HepG2 (cell line): ENCODE data around the gene LRPPRC. TPM values are rescaled to one million over a fixed set of nuclear protein-coding genes. Genes with fewer than 3 reads are reported as not detected.

Experiments used
- ATAC-seq: fragments of 200-7000 bp; cut with Tn5 transposase; 3 replicates; pipeline ENCODE4 v1.9.1; 2020; ENCODE audit warnings: mild to moderate bottlenecking, moderate library complexity
- BruUV-seq: library from RNA; stranded (reverse); fragments of 400-500 nt; replicated peaks from 2 replicates; lab custom pipeline; 2021; lab: Mats Ljungman, UMichigan
- CTCF ChIA-PET: fragments of 300-600 bp; formaldehyde crosslinking; extraction: SDS; loops from one replicate; lab custom pipeline; 2021; ENCODE audit warnings: low total read pairs, inconsistent platforms, low intra/inter-chr PET ratio; lab: Yijun Ruan, JAX
- POLR2A ChIA-PET: fragments of 350-600 bp; sonication (Branson Sonifier 250); formaldehyde crosslinking; loops from one replicate; lab custom pipeline; 2020; ENCODE audit warnings: antibody characterized with exemption, inconsistent platforms; lab: Yijun Ruan, JAX
- DNase-seq: peaks from one replicate; pipeline ENCODE4 v3.0.0-alpha.2; 2015; ENCODE audit warnings: low spot score
- FAIRE-seq: peaks from 3 replicates; lab custom pipeline; 2011; peaks lifted over from hg19 to GRCh38; lab: Jason Lieb, UNC
- H2AFZ ChIP-seq: one replicate; pipeline ENCODE4 v1.6.1; 2011; ENCODE audit warnings: low read length, inconsistent platforms
- H3K27ac ChIP-seq: fragments of 300-600 bp; 3 replicates; pipeline ENCODE4 v1.8.0; 2011; ENCODE audit warnings: mixed run types, mild to moderate bottlenecking, mixed read lengths, low read length, inconsistent platforms; ENCODE audit not compliant: insufficient read depth; ENCODE audit errors: extremely low read length
- H3K27me3 ChIP-seq, 2 experiments: fragments of 200-600 bp in 1 of 2; 2 replicates in 1 of 2; 3 replicates in 1 of 2; pipeline versions ENCODE4 v1.6.0 to v1.8.0; 2011; ENCODE audit warnings: low read length in 2 of 2, mild to moderate bottlenecking in 2 of 2, moderate library complexity in 2 of 2, inconsistent platforms in 1 of 2; ENCODE audit not compliant: insufficient read depth in 2 of 2, control insufficient read depth in 1 of 2
- H3K36me3 ChIP-seq, 2 experiments: fragments of 200-600 bp in 1 of 2; replicated peaks in 1 of 2; 2 replicates in 1 of 2; 3 replicates in 1 of 2; pipeline versions ENCODE4 v1.5.1 to v1.8.0; 2011; ENCODE audit warnings: low read length in 2 of 2, inconsistent platforms in 1 of 2; ENCODE audit not compliant: insufficient read depth in 2 of 2, control insufficient read depth in 1 of 2
- H3K4me1 ChIP-seq: 2 replicates; pipeline ENCODE4 v1.5.1; 2012; ENCODE audit warnings: low read length, inconsistent platforms; ENCODE audit not compliant: insufficient read depth
- H3K4me2 ChIP-seq: 2 replicates; pipeline ENCODE4 v1.6.0; 2011; ENCODE audit warnings: low read depth, low read length, inconsistent platforms
- H3K4me3 ChIP-seq, 3 experiments: fragments of 200-600 bp in 1 of 3; sonication (generic), shearing (Covaris generic) in 1 of 3; replicated peaks in 1 of 3; 2 replicates each; pipeline ENCODE4 v1.5.1; 2011 to 2016; ENCODE audit warnings: low read length in 3 of 3, inconsistent platforms in 2 of 3, low read depth in 2 of 3, mild to moderate bottlenecking in 2 of 3, control low read depth in 1 of 3, mixed read lengths in 1 of 3; ENCODE audit not compliant: insufficient read depth in 1 of 3
- H3K79me2 ChIP-seq: one replicate; pipeline ENCODE4 v1.6.1; 2011; ENCODE audit warnings: low read length, inconsistent platforms; ENCODE audit not compliant: insufficient read depth
- H3K9ac ChIP-seq: 2 replicates; pipeline ENCODE4 v1.6.0; 2011; ENCODE audit warnings: mild to moderate bottlenecking, low read depth, low read length, inconsistent platforms; ENCODE audit not compliant: insufficient read depth
- H3K9me3 ChIP-seq: 2 replicates; pipeline ENCODE4 v1.5.1; 2012; ENCODE audit warnings: mild to moderate bottlenecking, low read length
- H4K20me1 ChIP-seq: 2 replicates; pipeline ENCODE4 v1.6.0; 2011; ENCODE audit warnings: inconsistent platforms, mild to moderate bottlenecking, low read length, moderate library complexity; ENCODE audit not compliant: insufficient read depth
- CBX5 ChIP-seq: sonication (generic); formaldehyde crosslinking; IDR thresholded peaks from 2 replicates; pipeline ENCODE4 v1.4.0; 2020; ENCODE audit warnings: missing genetic modification reagents, borderline replicate concordance
- KMT2B ChIP-seq: IDR thresholded peaks from 2 replicates; pipeline ENCODE4 v1.6.1; 2016; ENCODE audit warnings: missing genetic modification reagents, missing compliant biosample characterization
- MLX ChIP-seq: IDR thresholded peaks from 2 replicates; pipeline ENCODE4 v1.6.1; 2016
- NCOA2 ChIP-seq: sonication (generic); formaldehyde crosslinking; IDR thresholded peaks from 2 replicates; pipeline ENCODE4 v1.8.0; 2022; ENCODE audit warnings: inconsistent platforms
- POGK ChIP-seq: sonication (generic); formaldehyde crosslinking; conservative IDR thresholded peaks from 2 replicates; pipeline ENCODE4 v1.8.0; 2022; ENCODE audit warnings: mild to moderate bottlenecking, moderate library complexity, missing genetic modification reagents
- SOX6 ChIP-seq, 2 experiments: fragments of 450-650 bp in 1 of 2; sonication (generic) in 1 of 2; formaldehyde crosslinking in 1 of 2; IDR thresholded peaks; 2 replicates each; pipeline versions ENCODE4 v1.4.0 to v1.6.1; 2017 to 2020; ENCODE audit warnings: antibody characterized with exemption in 1 of 2, mild to moderate bottlenecking in 1 of 2, missing genetic modification reagents in 1 of 2
- SP140L ChIP-seq: sonication (generic); formaldehyde crosslinking; IDR thresholded peaks from 2 replicates; pipeline ENCODE4 v1.4.0; 2020; ENCODE audit warnings: missing genetic modification reagents, borderline replicate concordance
- SUZ12 ChIP-seq: fragments of 150-350 bp; IDR thresholded peaks from 2 replicates; pipeline ENCODE4 v1.6.1; 2014; ENCODE audit warnings: low read depth, low read length
- ZBTB42 ChIP-seq: sonication (generic); formaldehyde crosslinking; IDR thresholded peaks from 2 replicates; pipeline ENCODE4 v1.5.0; 2020; ENCODE audit warnings: mild to moderate bottlenecking, missing genetic modification reagents
- ZEB1 ChIP-seq: IDR thresholded peaks from 2 replicates; pipeline ENCODE4 v1.6.1; 2012; ENCODE audit warnings: mild to moderate bottlenecking, low read depth, inconsistent platforms; ENCODE audit not compliant: insufficient replicate concordance
- ZNF326 ChIP-seq: sonication (generic); formaldehyde crosslinking; IDR thresholded peaks from 2 replicates; pipeline ENCODE4 v1.4.0; 2020; ENCODE audit warnings: missing genetic modification reagents, borderline replicate concordance
- ZNF33B ChIP-seq: sonication (generic); formaldehyde crosslinking; IDR thresholded peaks from 2 replicates; pipeline ENCODE4 v1.5.1; 2020; ENCODE audit warnings: mild to moderate bottlenecking, missing genetic modification reagents
- ZNF432 ChIP-seq: sonication (generic); formaldehyde crosslinking; IDR thresholded peaks from 2 replicates; pipeline ENCODE4 v1.5.0; 2020; ENCODE audit warnings: missing genetic modification reagents, mild to moderate bottlenecking, borderline replicate concordance
- ZNF720 ChIP-seq: sonication (generic); formaldehyde crosslinking; IDR thresholded peaks from 2 replicates; pipeline ENCODE4 v1.4.0; 2020; ENCODE audit warnings: missing genetic modification reagents
- ZXDC ChIP-seq: sonication (generic); formaldehyde crosslinking; IDR thresholded peaks from 2 replicates; pipeline ENCODE4 v1.5.0; 2020; ENCODE audit warnings: mild to moderate bottlenecking, missing genetic modification reagents
- WGBS: methylation state at CpG from one replicate; pipeline ENCODE4 v1.1.6; 2017; ENCODE audit warnings: low lambda C conversion rate; 5-methylcytosine and 5-hydroxymethylcytosine counted together
- in situ Hi-C: cut with HindIII; loops from 2 replicates; pipeline ENCODE4 v1.10.0; 2017; ENCODE audit warnings: low pct_unique_long_range_greater_than_20kb; ENCODE audit not compliant: extremely low pct_ligation_motif_present
- intact Hi-C: fragments of 100-400 bp; cut with micrococcal nuclease; formaldehyde crosslinking; loops from one replicate; pipeline ENCODE4 v1.10.0; 2022; ENCODE audit not compliant: unreplicated experiment
- polyA plus RNA-seq, 8 experiments: library from polyadenylated mRNA; depleted of rRNA in 3 of 8; stranded (reverse) in 7 of 8; unstranded in 1 of 8; fragments of >200 nt; fragmentation: Illumina TruSeq in 4 of 8; extraction: Trizol in 4 of 8; gene quantifications; 2 replicates each; pipeline versions ENCODE4 v1.2.1 to v1.2.3, GENCODE V29; 2011 to 2016; ENCODE audit warnings: low read depth in 4 of 8, missing spikeins in 1 of 8, mixed read lengths in 1 of 8; ENCODE audit not compliant: insufficient read depth in 1 of 8
- total RNA-seq, 5 experiments: library from RNA; depleted of rRNA; stranded (reverse); fragments of >200 nt; fragmentation: Illumina TruSeq; extraction: Trizol; gene quantifications; 2 replicates each; pipeline ENCODE4 v1.2.3, GENCODE V29; 2016; ENCODE audit warnings: low read depth in 1 of 5

LRPPRC gene
- total and polyA plus RNA-seq, 2 of the 13 experiments (the other 11 are each of a cell fraction or from before 2014, with no cell fraction given), result 117 to 167 TPM

GRCh38 chr2:44010266-44010665 is 14.5 kb upstream of the LRPPRC start:
- Histone ChIP-seq H3K4me1 (no peaks in the 10 kb centered on the region), H3K79me2 (no peaks in the 10 kb centered on the region), H3K4me2 (no peak overlapping the region), H2AFZ (no peak overlapping the region), H3K9me3 (no peaks in the 10 kb centered on the region), H3K36me3 (no peaks in the 10 kb centered on the region), H3K27ac (no peak overlapping the region), H3K4me3 (no peak overlapping the region), H3K9ac (no peak overlapping the region), H4K20me1 (no peaks in the 10 kb centered on the region), H3K27me3 (no peaks in the 10 kb centered on the region; a peak in 4 of 5 replicates)
- 18% methylated on average over 7 of the region's 7 CpGs for WGBS
- BruUV-seq, result no TSS peak
- intact Hi-C loops (no loop called here), in situ Hi-C loops (no loop called here)
- no peak for FAIRE-seq
- ChIA-PET POLR2A (no interaction called here), CTCF (no interaction called here)
- TF ChIP-seq SOX6 (IDR thresholded peaks at IDR 0.05), result no peak
- no peak for TF ChIP-seq SOX6 (CRISPR knock-in tag; IDR thresholded peaks at IDR 0.05)
- no peak for TF ChIP-seq ZNF33B (CRISPR knock-in tag)
- no peak for TF ChIP-seq SUZ12
- TF ChIP-seq ZBTB42 (CRISPR knock-in tag), result no peak
- no peak for TF ChIP-seq ZNF326 (CRISPR knock-in tag)
- no peak for TF ChIP-seq KMT2B (CRISPR knock-in tag)
- no peak for TF ChIP-seq SP140L (CRISPR knock-in tag)
- TF ChIP-seq POGK (CRISPR knock-in tag), result no peak
- no peak for TF ChIP-seq ZNF720 (CRISPR knock-in tag)
- TF ChIP-seq CBX5 (CRISPR knock-in tag), result no peak
- no peak for TF ChIP-seq MLX
- no peak for TF ChIP-seq ZEB1
- no peak for TF ChIP-seq NCOA2 (CRISPR knock-in tag)
- no peak for TF ChIP-seq ZNF432 (CRISPR knock-in tag)
- TF ChIP-seq ZXDC (CRISPR knock-in tag), result no peak
- no peak for ATAC-seq
- DNase-seq, result no peak
